ENCODE data around the gene DPPA3. TPM values are rescaled to one million over a fixed set of nuclear protein-coding genes. Genes with fewer than 3 reads are reported as not detected.

Gene DPPA3
- total RNA-seq (2016; rRNA removed; fragmentation: Illumina TruSeq; extraction: Trizol) = not detected in 2 replicates
- not detected in 2 replicates for total RNA-seq (2016; cell fraction: cytosol; rRNA removed; fragmentation: Illumina TruSeq; extraction: Trizol; ENCODE audit: low read depth)
- not detected in 2 replicates for total RNA-seq (2016; cell fraction: insoluble cytoplasmic fraction; rRNA removed; fragmentation: Illumina TruSeq; extraction: Trizol)
- not detected in 2 replicates for total RNA-seq (2016; cell fraction: membrane; rRNA removed; fragmentation: Illumina TruSeq; extraction: Trizol)
- not detected in 2 replicates for total RNA-seq (2016; cell fraction: nucleus; rRNA removed; fragmentation: Illumina TruSeq; extraction: Trizol)
- not detected in 2 replicates for polyA plus RNA-seq (2011; rRNA removed)
- polyA plus RNA-seq (2011; cell fraction: cytosol; rRNA removed) = not detected in 2 replicates
- polyA plus RNA-seq (2011; cell fraction: nucleus; rRNA removed) = not detected in 2 replicates
- not detected in 2 replicates for polyA plus RNA-seq (2012)
- polyA plus RNA-seq (2016; cell fraction: cytosol; fragmentation: Illumina TruSeq; extraction: Trizol; ENCODE audit: low read depth) = not detected in 2 replicates
- polyA plus RNA-seq (2016; cell fraction: insoluble cytoplasmic fraction; fragmentation: Illumina TruSeq; extraction: Trizol; ENCODE audit: low read depth) = not detected in 2 replicates
- not detected in 2 replicates for polyA plus RNA-seq (2016; cell fraction: membrane; fragmentation: Illumina TruSeq; extraction: Trizol; ENCODE audit: low read depth)
- polyA plus RNA-seq (2016; cell fraction: nucleus; fragmentation: Illumina TruSeq; extraction: Trizol; ENCODE audit: insufficient read depth, low read depth) = not detected in 2 replicates
- polyA minus RNA-seq (2011; rRNA and poly(A)+ RNA removed; ENCODE audit: low replicate concordance) = not detected in 2 replicates
- not detected in 2 replicates for polyA minus RNA-seq (2011; cell fraction: cytosol; rRNA and poly(A)+ RNA removed)
- polyA minus RNA-seq (2011; cell fraction: nucleus; rRNA and poly(A)+ RNA removed) = not detected in 2 replicates
- not detected for Bru-seq, nascent RNA
- not detected for BruChase-seq, experiment 1, labeled RNA remaining after a 6-hour chase
- not detected for BruChase-seq, experiment 2, labeled RNA remaining after a 2-hour chase
- long read RNA-seq, experiment 1 = 0 reads
- long read RNA-seq, experiment 2 = 0 reads

- CTCF ChIA-PET (ENCODE audit: low intra/inter-chr PET ratio, low total read pairs) = no interaction called here
- Histone ChIP-seq H2AFZ (ENCODE audit: low read length) (no peak within 1 kb of the TSS), H3K4me1 (ENCODE audit: insufficient read depth, low read length) (no peaks in the 10 kb centered on the region), H3K36me3 (replicated peaks in 1 of 2; ENCODE audit: control insufficient read depth in 1 of 2, insufficient read depth in 2 of 2, low read length in 2 of 2) (no peaks in the 10 kb centered on the region), H4K20me1 (ENCODE audit: insufficient read depth, low read length) (no peaks in the 10 kb centered on the region), H3K4me3 (replicated peaks in 1 of 3; ENCODE audit: insufficient read depth in 1 of 3, low read depth in 2 of 3, low read length in 3 of 3) (no peak within 1 kb of the TSS), H3K27me3 (ENCODE audit: control insufficient read depth in 1 of 2, insufficient read depth in 2 of 2, low read length in 2 of 2) (no peaks in the 10 kb centered on the region), H3K4me2 (ENCODE audit: low read depth, low read length) (no peak within 1 kb of the TSS), H3K27ac (ENCODE audit: extremely low read length, insufficient read depth, low read length) (no peak within 1 kb of the TSS), H3K9ac (ENCODE audit: insufficient read depth, low read depth, low read length) (no peak within 1 kb of the TSS), H3K79me2 (ENCODE audit: insufficient read depth, low read length) (no peaks in the 10 kb centered on the region), H3K9me3 (ENCODE audit: low read length) (no peaks in the 10 kb centered on the region)
- TF ChIP-seq POLR2AphosphoS5 (IDR thresholded peaks at IDR 0.05; ENCODE audit: low read depth, low read length) (no peak), RFX5 (IDR thresholded peaks at IDR 0.05; ENCODE audit: low read depth, low read length) (no peak), ZNF101 (CRISPR knock-in tag; IDR thresholded peaks at IDR 0.05; ENCODE audit: borderline replicate concordance, low read depth) (no peak), CSRNP1 (CRISPR knock-in tag; IDR thresholded peaks at IDR 0.05) (no peak), THAP7 (CRISPR knock-in tag; IDR thresholded peaks at IDR 0.05) (no peak), ZBTB7B (CRISPR knock-in tag; IDR thresholded peaks at IDR 0.05) (no peak)
- 30% methylated on average over 7 of the region's 7 CpGs for WGBS (ENCODE audit: low lambda C conversion rate)
- ATAC-seq (no peak), FAIRE-seq (no peak), DNase-seq (ENCODE audit: low spot score) (no peak)
- in situ Hi-C loops (cut with HindIII; ENCODE audit: extremely low pct_ligation_motif_present, low pct_unique_long_range_greater_than_20kb) (loop anchor here (10.0 kb wide), 1 partner anchor 94 kb away; no protein-coding TSS in a partner anchor), intact Hi-C loops (cut with micrococcal nuclease; ENCODE audit: unreplicated experiment) (no loop called here)
- POLR2A ChIA-PET = no interaction called here
- BruUV-seq (replicated peaks) = no TSS peak
Observed at GRCh38 chr12:7711133-7711532, at the start of gene DPPA3. Gene DPPA3 (plus strand): TSS chr12:7711433. CDS start chr12:7711571, 138 bp downstream.

Data from HepG2 (cell line).